ENCODE measurements around the gene CAT.

Gene CAT

DNA sequence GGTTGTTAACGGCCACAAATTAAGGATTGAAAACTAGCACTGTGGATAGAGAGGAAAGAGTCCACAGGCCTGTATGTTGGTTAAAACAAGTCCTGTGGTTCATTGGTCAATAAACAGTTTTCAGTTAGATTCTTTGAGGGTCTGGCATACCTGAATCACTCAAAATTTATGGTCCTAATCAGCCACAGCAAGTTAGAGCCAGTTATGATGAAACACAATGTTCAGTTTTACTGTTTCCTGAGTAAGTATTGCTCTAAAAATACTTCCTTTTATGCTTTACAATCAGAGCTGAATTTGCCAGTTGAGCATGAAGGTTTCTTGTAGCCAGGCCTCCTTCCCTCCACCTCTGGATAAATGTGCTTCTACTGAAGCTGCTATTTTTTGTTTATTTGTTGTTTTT, 12.9 kb upstream of the CAT start:
- DNase-seq: no peak

DNA sequence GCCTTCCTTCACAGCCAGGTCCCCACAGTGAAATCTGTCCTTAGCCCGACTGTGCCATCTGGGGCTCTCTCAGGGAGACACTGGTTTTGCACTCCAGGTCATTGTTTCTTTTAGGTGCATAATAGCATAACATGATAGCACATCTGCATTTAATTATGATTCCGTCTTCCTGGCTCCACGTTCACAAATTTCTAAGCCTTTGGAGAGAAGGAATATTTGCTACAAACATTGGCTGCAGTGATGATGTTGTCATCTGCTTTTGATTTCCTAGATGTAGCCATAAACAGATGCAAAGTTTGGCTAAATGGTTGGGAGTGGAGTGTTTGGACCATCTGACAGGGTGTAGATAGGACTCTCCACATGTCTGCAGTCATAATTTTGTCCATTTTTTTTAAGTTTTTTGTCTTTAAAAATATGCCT, 12.0 kb upstream of the CAT start:
- no peak for DNase-seq

DNA sequence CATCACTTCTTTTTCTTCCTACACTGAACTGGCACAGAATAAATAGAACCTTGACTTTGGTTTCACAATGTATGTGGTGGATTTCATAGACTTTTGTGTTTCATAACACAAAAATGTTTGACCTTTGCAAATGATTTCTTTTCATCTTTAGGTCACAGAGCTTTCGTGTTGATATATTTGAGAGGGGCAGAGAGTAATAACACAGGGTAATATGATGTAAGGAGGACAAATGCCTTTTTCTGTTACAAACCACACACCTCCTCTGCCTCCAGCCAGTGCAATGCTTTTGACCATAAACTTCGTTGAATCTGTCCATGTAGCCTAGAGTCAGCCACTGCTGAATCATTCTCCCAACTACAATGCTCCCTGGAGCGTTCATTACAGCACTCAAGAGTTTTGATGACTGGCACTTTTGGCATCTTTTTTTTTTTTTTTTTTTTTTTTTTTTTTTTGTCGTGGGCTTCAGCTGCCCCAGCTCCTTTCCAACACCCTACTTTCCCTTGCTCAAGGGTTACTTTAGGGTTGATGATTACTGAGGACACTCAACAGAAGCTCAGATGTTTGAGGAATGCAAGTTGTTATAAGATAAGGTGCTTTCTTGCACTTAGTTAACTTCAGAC, 11.4 kb upstream of the CAT start:
- no peak for DNase-seq

DNA sequence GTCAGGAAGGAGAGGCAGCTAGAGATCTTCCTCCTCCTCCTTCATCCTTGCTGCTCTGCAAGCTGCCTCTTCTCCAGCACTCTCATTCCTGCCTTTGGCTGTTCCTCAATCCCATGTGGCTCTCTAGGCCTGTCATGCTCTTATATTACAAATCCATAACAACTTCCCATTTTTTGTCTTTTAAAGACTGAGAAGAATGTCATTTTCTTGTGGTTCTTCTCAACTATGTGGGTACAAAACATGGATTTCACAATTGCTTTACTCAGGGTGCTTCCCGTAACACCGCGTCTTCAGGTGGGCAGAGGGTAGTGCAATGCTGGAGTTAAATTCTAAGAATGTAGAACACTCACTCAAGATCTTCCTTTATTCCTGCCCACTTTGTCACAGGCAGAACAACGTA, 6.8 kb upstream of the CAT start:
- DNase-seq: no peak

DNA sequence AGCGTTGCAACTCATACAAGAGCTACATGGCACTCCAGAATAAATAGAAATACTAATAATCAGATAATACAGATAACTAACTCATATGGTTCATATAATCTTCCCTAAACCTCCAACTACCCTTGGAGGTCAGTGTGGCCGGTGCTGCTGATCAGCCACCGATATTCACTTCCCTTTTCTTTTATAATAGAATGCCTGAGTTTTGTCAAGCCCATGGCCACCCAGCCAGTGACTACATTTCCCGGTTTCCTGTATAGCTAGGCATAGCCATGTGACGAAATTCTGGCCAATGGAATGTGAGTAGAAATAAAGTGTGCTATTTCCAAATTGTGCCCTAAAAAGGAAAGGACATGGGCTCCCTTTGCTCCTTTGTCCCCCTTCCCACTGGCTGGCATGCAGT, 5.9 kb upstream of the CAT start:
- DNase-seq: no peak

DNA sequence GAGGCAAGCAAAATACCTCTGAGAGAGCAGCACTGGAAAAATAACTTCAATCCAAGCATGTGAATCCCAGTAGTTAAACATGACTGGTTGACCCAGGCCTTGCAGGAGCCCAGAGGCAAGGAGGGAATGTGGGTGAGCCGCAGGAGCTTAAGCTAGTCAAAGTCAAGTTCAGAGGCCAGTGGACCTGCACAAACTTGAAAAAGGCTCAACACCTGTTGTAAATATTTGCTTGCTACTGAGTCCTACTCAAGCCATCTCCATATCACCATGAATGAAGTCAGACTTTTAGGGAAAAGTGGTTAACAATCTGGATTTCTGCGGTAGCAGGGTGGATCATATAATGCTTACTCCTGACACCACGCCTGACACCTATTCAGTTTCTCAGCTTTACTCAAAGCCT, 4.8 kb upstream of the CAT start:
- DNase-seq: no peak

DNA sequence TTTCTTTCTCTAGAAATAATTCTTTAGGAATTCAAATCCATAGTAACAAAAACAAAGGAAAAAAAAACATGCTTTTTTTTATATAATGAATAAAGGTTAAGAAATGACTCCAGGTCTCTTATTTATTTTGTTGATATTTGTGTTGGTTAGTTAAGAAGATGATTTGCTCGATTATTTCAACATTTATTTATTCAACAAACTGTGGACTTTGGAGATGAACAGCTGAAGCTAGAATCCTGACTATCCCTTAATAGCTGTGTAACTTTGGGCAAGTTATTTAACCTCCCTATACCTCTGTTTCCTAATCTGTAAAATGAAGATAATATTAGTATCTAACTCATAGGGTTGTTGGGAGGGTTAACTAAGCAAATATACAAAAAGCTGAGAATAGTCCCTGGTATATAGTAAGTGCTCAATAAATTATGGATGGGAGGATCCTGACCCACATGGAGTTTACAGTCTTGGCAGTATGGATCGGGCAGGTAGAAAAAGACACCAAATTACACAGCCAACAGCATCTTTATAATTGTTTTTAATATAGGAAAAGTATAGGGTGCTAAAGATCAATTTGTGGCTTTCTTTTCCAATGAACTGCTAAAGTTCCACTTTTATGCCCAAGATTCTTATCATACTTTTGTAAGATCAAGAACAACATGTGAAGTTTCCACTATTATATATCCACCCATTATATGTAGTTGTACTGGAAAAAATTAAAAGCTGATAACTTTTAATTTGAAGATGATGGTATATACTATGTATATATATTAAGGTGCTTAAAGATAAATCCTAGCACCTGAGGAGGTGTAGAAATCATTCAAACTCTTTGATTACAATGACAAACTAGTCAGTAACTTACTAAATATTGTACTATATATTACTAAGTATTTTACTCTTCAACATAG, 1.3 kb upstream of the CAT start:
- no peak for DNase-seq

DNA sequence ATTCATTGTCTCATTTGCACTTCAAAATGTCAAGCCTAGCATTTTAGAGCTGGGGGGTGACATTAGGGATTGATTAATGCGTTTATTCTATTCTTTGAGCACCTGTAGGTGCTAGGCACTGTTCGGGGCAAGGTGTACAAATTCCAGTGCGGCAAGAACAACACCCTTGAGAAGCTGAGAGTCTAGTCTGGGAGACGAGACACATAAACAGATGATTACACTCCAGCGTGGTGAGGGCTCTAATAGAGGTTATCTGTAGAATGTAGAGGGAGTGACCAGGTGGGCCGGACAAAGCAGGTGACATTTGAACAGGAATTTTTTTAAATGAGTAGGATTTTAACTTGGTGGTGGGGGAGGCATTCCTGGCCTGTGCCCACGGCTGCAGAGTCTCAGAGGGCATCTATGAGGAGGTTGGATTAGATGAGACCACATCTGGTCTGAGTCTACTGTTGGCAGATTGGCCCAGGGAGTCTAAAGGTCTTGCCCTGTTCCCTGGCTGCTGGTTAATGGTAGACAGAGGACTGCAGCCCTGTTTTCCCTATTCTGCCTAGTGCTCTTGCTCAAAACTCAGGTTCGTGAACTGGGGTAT, 970 bp downstream of the CAT start:
- DNase-seq: no peak

DNA sequence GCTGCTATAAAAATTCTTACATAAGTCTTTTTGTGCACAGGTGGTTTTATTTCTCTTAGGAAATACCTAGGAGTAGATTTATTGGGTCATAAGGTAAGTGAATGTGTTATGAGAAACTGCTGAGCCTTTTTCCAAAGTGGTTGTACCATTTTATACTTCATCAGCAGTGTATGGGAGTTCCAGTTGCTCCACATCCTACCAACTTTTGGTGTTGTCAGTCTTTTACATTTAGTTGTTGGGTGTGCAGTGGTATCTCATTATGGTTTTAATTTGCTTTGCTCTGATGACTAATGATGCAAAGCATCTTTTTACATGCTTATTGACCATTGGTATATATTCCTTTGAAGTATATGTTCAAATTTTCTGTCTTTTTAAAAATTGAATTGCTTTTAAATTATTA, 3.1 kb downstream of the CAT start:
- DNase-seq: no peak

DNA sequence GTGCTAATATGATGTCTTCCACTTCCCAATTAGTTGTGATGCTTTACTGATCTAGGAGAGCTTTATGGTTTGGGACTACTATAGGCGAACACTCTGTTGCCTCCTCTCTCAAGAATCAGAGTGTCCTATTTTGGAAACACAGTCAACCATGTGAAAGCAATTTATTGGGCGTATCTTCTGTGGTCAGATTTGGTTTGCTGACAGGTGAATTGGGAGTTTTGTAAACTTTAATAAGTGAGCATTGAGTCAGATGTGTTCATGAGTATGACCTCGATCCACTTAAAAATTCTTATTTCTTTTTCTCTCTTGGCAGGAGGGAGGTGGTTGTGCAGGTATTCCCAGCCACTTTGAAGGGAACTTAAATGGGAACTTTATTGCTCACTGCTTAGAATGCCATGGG, 4.4 kb downstream of the CAT start:
- no peak for DNase-seq

DNA sequence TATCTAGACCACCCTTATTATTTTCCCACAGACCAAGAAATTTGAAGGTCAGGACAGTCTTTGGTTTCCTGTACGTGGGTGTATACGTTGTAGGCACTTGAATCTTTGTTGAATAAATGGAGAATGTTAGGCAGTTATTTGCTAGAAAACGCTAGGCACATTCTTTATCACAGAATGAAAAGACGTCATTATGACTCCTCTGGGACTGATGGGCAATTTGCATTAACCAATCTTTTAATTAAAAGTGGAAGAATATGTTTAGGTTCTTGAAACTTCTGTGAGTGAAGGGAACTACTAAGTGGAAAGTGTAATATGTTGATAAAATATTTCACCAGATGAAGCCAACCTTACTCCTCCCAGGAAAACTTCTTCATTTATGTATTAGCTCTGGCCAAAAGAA, 5.7 kb downstream of the CAT start:
- DNase-seq: no peak

DNA sequence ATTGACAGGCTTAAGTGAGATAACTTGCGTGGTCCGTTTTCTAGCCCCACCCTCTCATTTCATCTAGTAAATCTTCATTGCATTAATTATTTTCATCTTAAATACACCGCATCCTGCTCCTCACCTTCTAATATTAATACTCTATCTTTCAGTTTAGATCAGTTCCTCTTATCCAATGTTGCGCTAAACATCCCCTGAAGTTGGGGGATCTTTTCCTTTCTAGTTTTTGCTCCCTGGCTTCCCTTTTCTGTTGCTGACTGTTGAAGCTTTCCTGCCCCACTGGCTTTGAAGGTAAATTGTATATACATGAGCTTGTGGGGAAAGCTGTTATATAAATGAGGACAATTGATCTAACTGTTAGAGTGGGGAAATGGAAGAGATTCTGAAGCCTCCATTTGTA, 7.2 kb downstream of the CAT start:
- DNase-seq: no peak

DNA sequence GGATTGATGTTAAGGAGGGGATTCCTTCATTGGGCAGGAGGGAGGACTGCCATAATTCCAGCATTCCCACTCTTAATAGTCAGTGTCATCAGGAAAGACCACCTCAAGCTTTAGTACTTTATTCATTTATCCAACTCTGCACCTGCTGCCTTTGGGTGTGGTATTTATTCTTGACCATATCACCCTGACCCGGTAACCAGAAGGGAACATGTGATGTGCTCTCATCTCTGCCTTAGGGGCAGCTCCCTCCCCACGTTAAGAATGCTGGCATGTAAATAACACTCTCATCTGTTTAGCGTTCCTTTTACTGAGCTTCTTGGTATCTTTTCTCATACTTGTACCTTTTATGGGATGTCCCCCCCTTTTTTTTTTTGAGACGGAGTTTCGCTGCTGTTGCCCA, 7.7 kb downstream of the CAT start:
- no peak for DNase-seq

DNA sequence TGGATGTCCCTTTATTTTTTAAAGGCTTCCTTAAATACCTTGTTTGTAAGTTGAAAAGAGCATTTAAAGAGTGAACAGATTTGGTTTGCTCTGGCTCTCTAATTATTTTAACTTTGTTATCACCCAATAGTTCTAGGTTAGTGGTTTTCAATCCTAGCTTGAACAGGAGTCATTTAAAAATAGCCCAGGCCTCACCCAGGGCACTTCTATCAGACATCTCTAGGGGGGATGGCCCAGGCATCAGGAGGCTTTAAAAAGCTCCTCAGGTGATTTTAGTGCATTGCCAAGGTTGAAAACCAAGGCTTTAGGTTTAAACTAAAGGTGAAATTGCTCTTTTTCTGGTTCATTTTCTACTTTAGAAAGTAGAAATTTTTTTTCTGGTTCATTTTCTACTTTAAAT, 8.3 kb downstream of the CAT start:
- DNase-seq: no peak

DNA sequence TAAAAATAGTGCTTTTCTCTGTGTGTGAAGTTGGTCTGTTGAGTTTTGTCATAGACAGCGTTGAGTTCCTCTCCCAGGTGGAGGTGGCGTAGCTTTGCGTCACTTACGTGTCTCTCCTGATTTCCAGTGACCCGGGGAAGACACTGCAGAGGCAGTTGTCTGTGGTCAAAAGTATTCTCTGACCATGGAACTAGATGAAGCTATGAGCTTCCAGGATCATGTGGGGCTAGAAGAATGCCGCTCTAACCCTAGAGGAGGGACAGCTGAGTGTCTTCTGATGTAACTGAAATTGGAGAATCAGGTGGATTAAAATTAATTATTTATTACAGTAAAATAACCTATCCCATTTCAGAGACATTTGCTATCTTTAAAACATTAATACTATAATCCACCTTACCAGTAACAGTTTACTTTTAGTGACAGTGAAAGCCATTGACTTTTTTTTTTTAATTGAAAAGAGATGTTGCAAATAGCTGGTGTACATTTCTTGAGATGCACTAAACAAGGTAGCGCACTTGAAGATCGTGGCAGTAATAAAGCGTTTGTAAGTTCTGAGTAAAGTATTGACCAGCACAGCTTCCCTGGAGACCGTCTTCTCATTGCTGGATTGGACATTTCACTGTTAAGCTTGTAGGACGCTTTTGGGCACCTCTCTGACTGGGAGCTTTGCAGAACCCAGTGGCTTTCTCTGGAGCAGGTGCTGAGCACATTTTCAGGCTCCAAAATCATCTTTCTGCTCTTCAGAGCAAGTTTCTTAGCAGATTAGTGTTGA, 9.7 kb downstream of the CAT start:
- no peak for DNase-seq

DNA sequence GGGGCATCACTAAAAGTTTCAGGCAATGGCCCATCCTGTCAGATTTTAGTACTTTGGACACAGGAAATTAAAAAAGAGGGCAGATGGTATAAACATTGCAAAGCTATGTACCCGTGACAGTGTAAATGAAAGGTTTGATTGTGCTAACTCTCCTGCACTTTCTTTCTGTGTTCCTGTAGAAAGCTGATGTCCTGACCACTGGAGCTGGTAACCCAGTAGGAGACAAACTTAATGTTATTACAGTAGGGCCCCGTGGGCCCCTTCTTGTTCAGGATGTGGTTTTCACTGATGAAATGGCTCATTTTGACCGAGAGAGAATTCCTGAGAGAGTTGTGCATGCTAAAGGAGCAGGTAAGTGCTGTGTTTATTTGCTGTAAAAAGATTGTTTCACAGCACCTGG, 10.3 kb downstream of the CAT start:
- no peak for DNase-seq

DNA sequence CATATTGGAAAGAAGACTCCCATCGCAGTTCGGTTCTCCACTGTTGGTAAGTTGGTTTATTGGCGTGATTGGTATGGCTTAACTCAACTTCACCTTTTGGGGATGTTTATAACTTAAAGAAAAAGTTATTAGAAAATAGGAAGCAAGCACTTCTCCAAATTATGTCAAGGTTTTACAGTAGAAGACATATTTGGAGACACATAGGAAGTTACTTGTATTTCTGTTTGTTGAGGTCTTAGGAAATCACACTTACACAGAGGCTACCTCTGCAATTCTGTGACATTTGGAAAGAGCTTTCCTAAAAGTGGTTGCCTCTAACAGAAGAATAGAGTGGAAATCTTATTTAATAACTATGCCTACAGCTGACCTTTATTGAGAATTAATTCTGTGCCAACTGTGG, 12.3 kb downstream of the CAT start:
- no peak for DNase-seq

DNA sequence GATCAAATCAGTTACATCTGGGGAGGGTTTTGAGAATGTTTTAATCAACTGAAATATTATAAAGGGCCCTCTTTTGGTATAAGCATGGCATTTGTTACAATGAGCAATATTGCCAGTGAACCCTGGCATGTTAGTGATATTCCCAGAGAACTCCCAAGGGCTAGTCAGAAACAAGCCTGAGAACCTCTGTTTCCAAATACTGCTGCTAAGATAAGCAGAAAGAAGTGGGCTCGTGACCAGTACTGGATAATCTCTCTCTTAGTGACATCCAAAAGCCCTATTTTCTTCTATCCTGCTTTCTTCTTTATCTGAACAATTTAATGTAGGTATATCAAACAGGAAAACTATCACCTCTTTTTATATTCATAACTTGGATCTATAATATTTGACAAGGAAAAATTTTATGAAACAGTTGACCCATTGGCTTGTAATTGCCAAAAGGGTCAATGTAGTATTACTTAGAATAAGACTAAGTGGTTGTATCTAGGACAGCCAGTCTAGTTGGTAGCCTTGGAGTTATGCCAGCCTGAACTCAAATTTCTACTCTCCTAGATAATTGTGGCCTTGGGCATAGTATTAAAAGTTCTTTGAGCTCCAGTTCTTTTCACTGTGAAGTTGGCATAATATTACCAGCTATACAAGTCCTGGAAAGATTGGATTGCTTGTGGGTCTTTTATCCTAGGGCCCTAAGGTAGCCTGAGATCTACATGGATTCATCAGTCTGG, 15.7 kb downstream of the CAT start:
- DNase-seq: no peak

DNA sequence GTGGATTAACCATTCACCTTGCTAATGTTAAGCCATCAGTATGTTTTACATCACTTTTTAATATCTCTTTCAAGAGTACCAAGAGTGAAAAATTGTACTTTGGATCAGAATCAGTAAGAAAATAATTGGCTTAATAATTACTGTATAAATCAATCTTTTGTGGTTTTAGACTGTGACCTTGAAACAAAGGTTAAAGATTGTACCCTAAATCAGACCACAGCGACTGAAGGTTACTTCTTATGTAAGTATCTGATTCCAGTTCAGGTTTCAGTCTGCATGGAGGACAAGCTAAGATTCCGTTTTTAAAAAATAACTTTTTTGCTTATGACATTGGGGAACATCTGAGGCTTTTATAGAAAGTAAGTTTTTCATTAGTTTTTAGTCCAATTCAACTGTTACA, 18.9 kb downstream of the CAT start:
- DNase-seq: no peak

DNA sequence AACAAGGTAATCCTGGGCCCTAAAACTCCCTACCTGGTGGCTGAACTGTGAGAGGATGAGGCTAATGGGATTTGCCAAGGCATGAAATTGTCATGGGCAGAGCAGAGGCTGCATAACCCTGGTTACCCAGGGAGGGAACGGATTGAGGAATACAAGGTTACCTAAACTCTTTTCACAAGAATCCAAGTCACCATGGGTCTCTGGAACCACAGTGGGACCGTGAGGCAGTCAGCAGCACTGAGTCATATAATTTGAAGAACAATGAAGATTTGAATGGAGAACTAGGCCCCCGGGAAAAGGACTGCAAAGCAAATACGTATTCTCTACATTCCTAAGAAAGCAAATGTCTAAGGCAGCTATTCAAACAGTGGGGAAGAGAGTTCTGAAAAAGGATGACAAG, 19.8 kb downstream of the CAT start:
- DNase-seq: no peak

DNA sequence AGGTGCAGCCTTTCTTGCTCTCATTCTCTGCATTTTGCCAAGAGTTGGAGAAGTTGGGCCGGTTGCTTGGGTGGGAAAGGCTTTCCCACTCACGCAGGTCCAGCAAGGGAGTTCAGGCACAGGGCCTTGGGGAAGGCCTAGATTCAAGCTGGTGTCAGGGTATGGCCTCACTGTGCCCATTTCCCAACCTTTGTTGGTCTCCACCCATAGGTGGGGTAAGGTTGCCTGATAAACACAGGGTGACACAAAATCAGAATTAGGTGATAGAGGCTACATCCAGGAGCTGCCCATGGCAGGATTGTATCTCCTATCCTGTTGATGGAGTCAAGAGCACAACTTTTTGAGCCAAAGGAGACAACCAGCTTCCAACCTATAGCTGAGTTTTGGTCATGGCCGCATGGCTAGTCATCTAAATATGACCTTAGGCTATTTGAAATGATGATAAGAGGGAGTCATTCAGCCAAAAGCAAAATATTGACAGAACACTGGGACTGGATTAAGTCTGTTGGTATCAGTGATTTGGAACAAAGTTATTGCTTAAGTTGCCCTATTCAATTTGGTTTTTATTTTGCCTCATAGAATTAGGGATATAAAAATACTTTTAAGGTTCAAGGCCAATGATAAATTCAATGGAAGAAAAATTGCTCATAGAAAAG, 20.9 kb downstream of the CAT start:
- no peak for DNase-seq

DNA sequence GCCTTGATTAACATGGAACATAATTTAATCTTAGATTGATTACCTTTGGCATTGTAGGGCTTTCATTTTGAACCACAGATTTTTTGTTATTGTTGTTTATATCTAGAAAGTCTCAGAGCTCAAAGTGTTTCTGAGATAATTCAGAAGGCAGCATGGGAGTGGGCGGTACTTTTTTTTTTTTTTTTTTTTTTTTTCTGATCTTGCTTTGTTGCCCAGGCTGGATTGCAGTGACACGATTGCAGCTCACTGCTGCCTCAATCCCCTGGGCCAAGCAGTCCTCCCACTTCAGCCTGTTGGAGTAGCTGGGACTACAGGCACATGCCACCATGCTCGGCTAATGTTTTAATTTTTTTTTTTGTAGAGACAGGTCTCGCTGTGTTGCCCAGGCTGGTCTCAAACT, 21.5 kb downstream of the CAT start:
- DNase-seq: no peak

All from NCI-H1092 treated with DMSO at 0.1 percent for 48 hours (cell line).